Measurements from ENCODE around the gene EPB41L3. TPM values are rescaled to one million over a fixed set of nuclear protein-coding genes. Genes with fewer than 3 reads are reported as not detected.

The EPB41L3 gene
- total and polyA plus RNA-seq, 4 donors = 6.5 to 116 (median 43.7) TPM

GRCh38 chr18:5457462-5457957 is 86.3 kb downstream of the EPB41L3 start:
- DNase-seq (no peak), ATAC-seq (ENCODE audit: low FRiP score) (peak; percentile 6)
- H3K9me3 ChIP-seq (ENCODE audit: control insufficient read depth, low read length) = no peaks in the 10 kb centered on the region
- H3K27me3 ChIP-seq (ENCODE audit: control insufficient read depth in 1 of 2, insufficient read depth in 2 of 2, low read length in 1 of 2) = no peaks in the 10 kb centered on the region
- H3K27ac ChIP-seq (ENCODE audit: low read depth in 1 of 2, low read length in 2 of 2) = no peak overlapping the region
- no peak overlapping the region for H3K4me3 ChIP-seq (ENCODE audit: low read length in 2 of 2)
- 69 to 82% methylated on average over 7 of the region's 7 CpGs for WGBS, 2 donors
- intact Hi-C loops (cut with DNase I) = no loop called here
- peaks cover 0 to 1% of the 10 kb centered on the region in 2 donors for H3K4me1 ChIP-seq (ENCODE audit: control insufficient read depth in 1 of 2, insufficient read depth in 2 of 2, low read length in 2 of 2)
- H3K36me3 ChIP-seq (ENCODE audit: control insufficient read depth in 1 of 2, insufficient read depth in 2 of 2, low read length in 1 of 2) = no peaks in the 10 kb centered on the region

DNA sequence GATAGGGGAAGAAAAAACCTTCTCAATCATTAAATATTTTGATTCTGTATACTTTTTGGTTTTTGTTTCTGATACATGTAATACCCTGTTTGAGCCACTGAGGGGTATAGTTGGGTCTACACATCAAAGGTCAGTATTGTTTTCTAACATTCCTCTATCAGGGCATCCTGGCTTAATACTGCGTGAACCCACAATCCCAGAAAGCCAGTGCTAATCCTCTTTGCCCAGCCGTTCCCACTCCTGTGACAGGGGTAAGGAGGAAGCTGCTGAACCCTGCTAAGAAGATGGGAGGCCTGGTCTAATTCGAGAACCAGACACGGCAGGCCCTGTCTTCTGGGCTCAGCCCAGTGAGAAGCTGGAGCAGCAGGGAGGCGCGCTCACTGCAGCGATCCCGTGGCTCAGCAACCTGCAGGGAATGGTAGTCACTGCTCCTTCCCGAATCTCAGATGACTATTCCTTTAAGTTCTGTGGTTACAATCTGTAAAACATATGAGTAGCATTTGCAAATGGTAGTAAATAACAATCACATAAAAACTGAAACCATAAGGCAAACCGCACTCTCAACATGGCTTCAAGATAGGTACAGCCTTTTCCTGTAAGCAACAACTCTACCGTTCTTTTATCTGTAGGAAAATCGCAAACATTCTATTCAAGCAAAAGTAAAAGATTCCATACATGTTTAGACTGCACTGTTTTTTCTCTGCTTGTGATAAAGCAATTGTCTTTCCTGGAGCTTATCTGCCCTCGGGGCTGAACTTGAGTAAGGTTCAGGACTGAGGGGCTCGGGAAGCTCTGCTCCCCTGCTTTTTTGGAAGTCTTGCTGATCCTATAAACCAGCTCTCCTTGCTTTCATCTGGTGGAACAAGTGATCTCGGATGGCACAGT is 87.0 kb downstream of the EPB41L3 start:
- no peak overlapping the region for H3K4me3 ChIP-seq (ENCODE audit: low read length in 2 of 2)

DNA sequence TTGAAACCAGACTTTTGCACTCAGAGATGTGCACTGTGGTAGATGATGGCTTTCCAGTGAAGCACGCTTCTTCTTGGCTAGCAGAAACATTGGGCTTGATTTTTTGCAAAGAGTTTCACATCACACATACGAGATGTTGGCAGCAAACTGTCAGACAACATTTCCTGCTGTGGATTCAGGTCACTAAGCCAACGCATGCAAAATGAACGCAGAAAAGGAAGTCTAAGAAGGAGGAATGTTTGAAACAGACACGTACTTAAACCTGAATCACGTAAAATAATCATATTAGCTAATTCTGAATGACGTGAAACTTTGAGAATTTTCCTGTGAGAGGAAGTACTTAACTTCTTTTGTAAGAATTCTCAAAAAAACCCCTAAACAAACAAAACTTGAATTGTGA is 88.1 kb downstream of the EPB41L3 start:
- H3K36me3 ChIP-seq (ENCODE audit: control insufficient read depth in 1 of 2, insufficient read depth in 2 of 2, low read length in 1 of 2) = no peaks in the 10 kb centered on the region
- peaks cover 0 to 1% of the 10 kb centered on the region in 2 donors for H3K4me1 ChIP-seq (ENCODE audit: control insufficient read depth in 1 of 2, insufficient read depth in 2 of 2, low read length in 2 of 2)
- ATAC-seq (ENCODE audit: low FRiP score) (no peak), DNase-seq (no peak)
- no peaks in the 10 kb centered on the region for H3K27me3 ChIP-seq (ENCODE audit: control insufficient read depth in 1 of 2, insufficient read depth in 2 of 2, low read length in 1 of 2)
- intact Hi-C loops (cut with DNase I) = no loop called here
- H3K4me3 ChIP-seq (ENCODE audit: low read length in 2 of 2) = no peak overlapping the region
- no peak overlapping the region for H3K27ac ChIP-seq (ENCODE audit: low read depth in 1 of 2, low read length in 2 of 2)
- H3K9me3 ChIP-seq (ENCODE audit: control insufficient read depth, low read length) = no peaks in the 10 kb centered on the region
- WGBS, 2 donors = 74 to 80% methylated on average over 7 of the region's 7 CpGs

More for the DNA sequence above, 87.0 kb downstream of the EPB41L3 start:
- H3K9me3 ChIP-seq (ENCODE audit: control insufficient read depth, low read length) = no peaks in the 10 kb centered on the region
- no peaks in the 10 kb centered on the region for H3K27me3 ChIP-seq (ENCODE audit: control insufficient read depth in 1 of 2, insufficient read depth in 2 of 2, low read length in 1 of 2)
- no peaks in the 10 kb centered on the region for H3K36me3 ChIP-seq (ENCODE audit: control insufficient read depth in 1 of 2, insufficient read depth in 2 of 2, low read length in 1 of 2)
- intact Hi-C loops (cut with DNase I) = no loop called here
- WGBS, 2 donors = 41 to 50% methylated on average over 15 of the region's 15 CpGs
- ATAC-seq (ENCODE audit: low FRiP score) = peak; percentile 77
- no peak overlapping the region for H3K27ac ChIP-seq (ENCODE audit: low read depth in 1 of 2, low read length in 2 of 2)
- peaks cover 0 to 1% of the 10 kb centered on the region in 2 donors for H3K4me1 ChIP-seq (ENCODE audit: control insufficient read depth in 1 of 2, insufficient read depth in 2 of 2, low read length in 2 of 2)
- peak in 1 of 2 donors; percentile 70 for DNase-seq

DNA sequence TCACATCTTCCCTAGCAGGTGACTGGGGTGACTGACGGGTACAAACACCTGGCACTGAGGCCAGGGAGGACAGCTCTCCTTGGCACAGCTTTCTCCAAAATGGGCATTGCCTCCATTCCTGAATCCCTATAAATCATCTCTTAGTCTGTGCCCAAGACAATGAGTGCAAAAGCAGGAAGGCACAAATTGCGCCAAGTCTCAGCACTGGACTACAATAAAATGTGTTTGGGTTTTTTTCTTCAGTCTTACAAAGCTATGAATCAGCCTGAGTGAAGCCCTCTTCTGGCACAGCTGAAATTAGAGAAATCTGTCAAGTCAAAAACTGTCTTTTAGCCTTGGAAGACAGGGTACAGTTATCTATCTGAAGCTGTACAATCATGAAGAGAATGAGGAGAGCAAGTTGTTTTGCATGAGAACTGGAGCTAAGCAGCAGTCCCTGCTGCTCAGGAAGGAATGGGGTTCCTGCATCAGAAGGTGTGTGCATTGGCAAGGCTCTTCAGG is 90.8 kb downstream of the EPB41L3 start:
- Histone ChIP-seq H3K27ac (ENCODE audit: low read depth in 1 of 2, low read length in 2 of 2) (no peak overlapping the region), H3K4me3 (ENCODE audit: low read length in 2 of 2) (no peak overlapping the region), H3K4me1 (ENCODE audit: control insufficient read depth in 1 of 2, insufficient read depth in 2 of 2, low read length in 2 of 2) (peaks cover 0 to 1% of the 10 kb centered on the region in 2 donors), H3K27me3 (ENCODE audit: control insufficient read depth in 1 of 2, insufficient read depth in 2 of 2, low read length in 1 of 2) (no peaks in the 10 kb centered on the region), H3K9me3 (ENCODE audit: control insufficient read depth, low read length) (no peaks in the 10 kb centered on the region), H3K36me3 (ENCODE audit: control insufficient read depth in 1 of 2, insufficient read depth in 2 of 2, low read length in 1 of 2) (no peaks in the 10 kb centered on the region)
- DNase-seq = no peak
- 75 to 85% methylated on average over 2 of the region's 2 CpGs for WGBS, 2 donors
- no peak for ATAC-seq (ENCODE audit: low FRiP score)
- intact Hi-C loops (cut with DNase I) = no loop called here

DNA sequence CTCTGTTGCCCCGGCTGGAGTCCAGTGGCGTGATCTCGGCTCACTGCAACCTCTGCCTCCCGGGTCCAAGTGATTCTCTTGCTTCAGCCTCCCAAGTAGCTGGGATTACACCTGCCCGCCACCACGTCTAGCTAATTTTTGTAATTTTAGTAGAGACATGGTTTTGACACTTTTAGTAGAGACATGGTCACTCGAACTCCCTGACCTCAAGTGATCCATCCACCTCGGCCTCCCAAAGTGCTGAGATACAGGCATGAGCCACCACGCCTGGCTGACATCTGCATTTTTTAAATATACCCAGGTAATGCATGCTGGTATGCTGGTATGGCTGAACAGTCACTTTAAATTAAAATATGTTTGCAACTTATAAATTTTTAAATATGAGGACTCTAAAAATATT is 91.9 kb downstream of the EPB41L3 start:
- H3K4me3 ChIP-seq (ENCODE audit: low read length in 2 of 2) = no peak overlapping the region
- H3K27me3 ChIP-seq (ENCODE audit: control insufficient read depth in 1 of 2, insufficient read depth in 2 of 2, low read length in 1 of 2) = no peaks in the 10 kb centered on the region
- WGBS, 2 donors = 90% methylated on average over 9 of the region's 9 CpGs
- intact Hi-C loops (cut with DNase I) = no loop called here
- ATAC-seq (ENCODE audit: low FRiP score) = no peak
- no peak overlapping the region for H3K27ac ChIP-seq (ENCODE audit: low read depth in 1 of 2, low read length in 2 of 2)
- no peak for DNase-seq
- no peaks in the 10 kb centered on the region for H3K36me3 ChIP-seq (ENCODE audit: control insufficient read depth in 1 of 2, insufficient read depth in 2 of 2, low read length in 1 of 2)
- H3K9me3 ChIP-seq (ENCODE audit: control insufficient read depth, low read length) = no peaks in the 10 kb centered on the region
- peaks cover 0 to 1% of the 10 kb centered on the region in 2 donors for H3K4me1 ChIP-seq (ENCODE audit: control insufficient read depth in 1 of 2, insufficient read depth in 2 of 2, low read length in 2 of 2)

- no peaks in the 10 kb centered on the region for H3K36me3 ChIP-seq (ENCODE audit: control insufficient read depth in 1 of 2, insufficient read depth in 2 of 2, low read length in 1 of 2)
- ATAC-seq (ENCODE audit: low FRiP score) = no peak
- H3K4me3 ChIP-seq (ENCODE audit: low read length in 2 of 2) = no peak overlapping the region
- DNase-seq = no peak
- no peaks in the 10 kb centered on the region for H3K9me3 ChIP-seq (ENCODE audit: control insufficient read depth, low read length)
- no peak overlapping the region for H3K27ac ChIP-seq (ENCODE audit: low read depth in 1 of 2, low read length in 2 of 2)
- no peaks in the 10 kb centered on the region for H3K27me3 ChIP-seq (ENCODE audit: control insufficient read depth in 1 of 2, insufficient read depth in 2 of 2, low read length in 1 of 2)
- no peaks in the 10 kb centered on the region for H3K4me1 ChIP-seq (ENCODE audit: control insufficient read depth in 1 of 2, insufficient read depth in 2 of 2, low read length in 2 of 2)
- intact Hi-C loops (cut with DNase I) = no loop called here
Measured at GRCh38 chr18:5451150-5451549, 92.6 kb downstream of the EPB41L3 start.

GRCh38 chr18:5449858-5450509 is 93.8 kb downstream of the EPB41L3 start:
- Histone ChIP-seq H3K27ac (ENCODE audit: low read depth in 1 of 2, low read length in 2 of 2) (no peak overlapping the region), H3K4me3 (ENCODE audit: low read length in 2 of 2) (no peak overlapping the region), H3K36me3 (ENCODE audit: control insufficient read depth in 1 of 2, insufficient read depth in 2 of 2, low read length in 1 of 2) (no peaks in the 10 kb centered on the region), H3K4me1 (ENCODE audit: control insufficient read depth in 1 of 2, insufficient read depth in 2 of 2, low read length in 2 of 2) (no peaks in the 10 kb centered on the region), H3K27me3 (ENCODE audit: control insufficient read depth in 1 of 2, insufficient read depth in 2 of 2, low read length in 1 of 2) (no peaks in the 10 kb centered on the region), H3K9me3 (ENCODE audit: control insufficient read depth, low read length) (peaks cover 2% of the 10 kb centered on the region)
- 88 to 90% methylated on average over 4 of the region's 4 CpGs for WGBS, 2 donors
- DNase-seq (no peak), ATAC-seq (ENCODE audit: low FRiP score) (no peak)
- intact Hi-C loops (cut with DNase I) = no loop called here

- Histone ChIP-seq H3K27me3 (ENCODE audit: control insufficient read depth in 1 of 2, insufficient read depth in 2 of 2, low read length in 1 of 2) (no peaks in the 10 kb centered on the region), H3K9me3 (ENCODE audit: control insufficient read depth, low read length) (peaks cover 2% of the 10 kb centered on the region), H3K36me3 (ENCODE audit: control insufficient read depth in 1 of 2, insufficient read depth in 2 of 2, low read length in 1 of 2) (no peaks in the 10 kb centered on the region), H3K27ac (ENCODE audit: low read depth in 1 of 2, low read length in 2 of 2) (no peak overlapping the region), H3K4me3 (ENCODE audit: low read length in 2 of 2) (no peak overlapping the region), H3K4me1 (ENCODE audit: control insufficient read depth in 1 of 2, insufficient read depth in 2 of 2, low read length in 2 of 2) (no peaks in the 10 kb centered on the region)
- DNase-seq (no peak), ATAC-seq (ENCODE audit: low FRiP score) (no peak)
- 89 to 91% methylated on average over 7 of the region's 7 CpGs for WGBS, 2 donors
- intact Hi-C loops (cut with DNase I) = no loop called here
Measured at GRCh38 chr18:5447442-5447841, 96.4 kb downstream of the EPB41L3 start.

Data from aorta (tissue), 5 donors.